Skeletal muscle tissue (tissue), 4 donors: Measurements from ENCODE around the gene TRAK1. TPM values are rescaled to one million over a fixed set of nuclear protein-coding genes. Genes with fewer than 3 reads are reported as not detected.

ENCODE experiments used
- H3K27ac ChIP-seq: one replicate; pipeline ENCODE4 v1.7.0; 2013; ENCODE audit warnings: mild to moderate bottlenecking, low read depth, low read length, inconsistent platforms
- H3K27me3 ChIP-seq, 3 donors: one replicate each; pipeline ENCODE4 v1.7.0; 2013; ENCODE audit warnings: low read length in 3 of 3; ENCODE audit not compliant: control insufficient read depth in 3 of 3, insufficient read depth in 3 of 3
- H3K36me3 ChIP-seq, 3 donors: one replicate each; pipeline ENCODE4 v1.7.0; 2013; ENCODE audit warnings: low read length in 3 of 3; ENCODE audit not compliant: control insufficient read depth in 3 of 3, insufficient read depth in 3 of 3
- H3K4me1 ChIP-seq, 3 donors: one replicate each; pipeline ENCODE4 v1.7.0; 2013; ENCODE audit warnings: low read length in 3 of 3, mild to moderate bottlenecking in 3 of 3; ENCODE audit not compliant: control insufficient read depth in 3 of 3, insufficient read depth in 3 of 3
- H3K4me3 ChIP-seq, 3 donors: one replicate each; pipeline ENCODE4 v1.7.0; 2013; ENCODE audit warnings: low read length in 3 of 3
- H3K9ac ChIP-seq, 3 donors: one replicate each; pipeline ENCODE4 v1.7.0; 2013; ENCODE audit warnings: low read length in 3 of 3, mild to moderate bottlenecking in 3 of 3, moderate library complexity in 2 of 3, low read depth in 1 of 3
- H3K9me3 ChIP-seq, 3 donors: one replicate each; pipeline ENCODE4 v1.7.0; 2013; ENCODE audit warnings: low read length in 3 of 3; ENCODE audit not compliant: control insufficient read depth in 3 of 3
- total RNA-seq: library from RNA; depleted of rRNA; stranded (reverse); fragments of >200 nt; gene quantifications from one replicate; pipeline ENCODE4 v1.2.3, GENCODE V29; 2014
- donor health status: Osteomylitis.

Gene TRAK1
- total RNA-seq, 1 donor from 2014 or later = 57.9 TPM

DNA sequence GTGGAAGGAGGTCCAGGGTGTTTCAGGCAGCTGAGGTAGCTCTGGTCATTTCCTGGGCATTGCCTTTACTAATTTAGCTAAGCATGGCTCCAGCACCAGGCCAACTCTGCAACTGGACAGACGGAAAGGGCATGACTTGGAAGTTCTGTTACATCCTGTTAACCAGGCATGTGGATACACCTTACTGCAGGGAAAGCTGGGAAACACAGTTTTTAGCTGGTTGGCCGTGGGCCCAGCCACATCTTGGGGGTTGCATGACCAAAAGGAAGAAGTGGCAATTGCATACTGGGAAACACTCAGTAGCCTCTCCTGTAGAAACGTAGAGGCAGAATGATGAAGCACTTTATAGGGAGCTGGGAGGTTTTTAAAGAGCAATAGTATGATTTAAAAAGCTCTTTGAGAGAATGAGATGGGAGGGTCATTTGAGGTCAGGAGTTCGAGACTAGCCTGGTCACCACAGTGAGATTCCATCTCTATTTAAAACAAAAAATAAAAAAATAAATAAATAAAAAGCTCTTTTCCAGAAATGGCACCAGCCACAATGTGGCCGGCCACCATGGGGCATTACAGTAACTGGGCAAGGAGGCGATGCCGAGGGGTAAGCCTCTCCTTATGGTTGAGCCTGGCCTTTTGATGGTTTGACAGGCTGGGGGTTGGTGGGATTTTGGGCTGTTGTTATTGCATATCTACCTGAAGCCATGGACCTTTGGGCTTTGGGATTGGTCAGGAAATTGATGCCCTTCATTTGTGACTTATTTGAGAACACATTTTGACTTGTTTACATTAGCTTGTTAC lies 28.6 kb downstream of the TRAK1 start:
- no peak overlapping the region for H3K9ac ChIP-seq
- H3K4me3 ChIP-seq = no peak overlapping the region
- H3K27ac ChIP-seq = no peak overlapping the region
- no peaks in the 10 kb centered on the region for H3K27me3 ChIP-seq
- H3K36me3 ChIP-seq = no peaks in the 10 kb centered on the region
- peaks cover 71 to 89% (median 78%) of the 10 kb centered on the region in 3 donors for H3K4me1 ChIP-seq
- no peaks in the 10 kb centered on the region for H3K9me3 ChIP-seq

DNA sequence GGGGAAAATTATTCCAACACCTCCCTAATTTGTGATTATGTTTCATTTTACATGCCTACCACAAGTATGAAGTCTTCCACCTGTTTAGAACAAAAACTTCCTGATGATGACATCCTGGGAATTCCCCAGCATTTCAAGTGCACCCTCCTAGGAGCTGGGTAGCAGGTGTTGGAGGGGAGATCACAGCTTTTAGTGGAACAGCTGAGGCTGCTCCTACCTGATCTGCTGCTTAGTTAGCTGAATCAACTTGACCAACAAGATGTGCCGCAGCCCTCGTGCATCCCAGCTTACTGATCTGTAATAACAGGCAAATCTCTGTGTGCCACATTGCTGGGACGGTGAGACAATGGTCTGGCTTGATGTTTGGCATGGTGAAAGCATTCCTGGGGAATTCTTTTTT lies 29.7 kb downstream of the TRAK1 start:
- no peak overlapping the region for H3K9ac ChIP-seq
- no peak overlapping the region for H3K27ac ChIP-seq
- peaks cover 0 to 6% (median 3%) of the 10 kb centered on the region in 3 donors for H3K36me3 ChIP-seq
- H3K27me3 ChIP-seq = no peaks in the 10 kb centered on the region
- H3K4me3 ChIP-seq = no peak overlapping the region
- H3K4me1 ChIP-seq = peaks cover 63 to 80% (median 69%) of the 10 kb centered on the region in 3 donors
- no peaks in the 10 kb centered on the region for H3K9me3 ChIP-seq

GRCh38 chr3:42122261-42123011 lies 31.3 kb downstream of the TRAK1 start:
- H3K9me3 ChIP-seq = no peaks in the 10 kb centered on the region
- H3K27ac ChIP-seq = peak overlapping the region; percentile 6
- H3K27me3 ChIP-seq = no peaks in the 10 kb centered on the region
- H3K4me1 ChIP-seq = peaks cover 49 to 64% (median 54%) of the 10 kb centered on the region in 3 donors
- H3K9ac ChIP-seq = no peak overlapping the region
- peaks cover 0 to 12% (median 5%) of the 10 kb centered on the region in 3 donors for H3K36me3 ChIP-seq
- H3K4me3 ChIP-seq = no peak overlapping the region

DNA sequence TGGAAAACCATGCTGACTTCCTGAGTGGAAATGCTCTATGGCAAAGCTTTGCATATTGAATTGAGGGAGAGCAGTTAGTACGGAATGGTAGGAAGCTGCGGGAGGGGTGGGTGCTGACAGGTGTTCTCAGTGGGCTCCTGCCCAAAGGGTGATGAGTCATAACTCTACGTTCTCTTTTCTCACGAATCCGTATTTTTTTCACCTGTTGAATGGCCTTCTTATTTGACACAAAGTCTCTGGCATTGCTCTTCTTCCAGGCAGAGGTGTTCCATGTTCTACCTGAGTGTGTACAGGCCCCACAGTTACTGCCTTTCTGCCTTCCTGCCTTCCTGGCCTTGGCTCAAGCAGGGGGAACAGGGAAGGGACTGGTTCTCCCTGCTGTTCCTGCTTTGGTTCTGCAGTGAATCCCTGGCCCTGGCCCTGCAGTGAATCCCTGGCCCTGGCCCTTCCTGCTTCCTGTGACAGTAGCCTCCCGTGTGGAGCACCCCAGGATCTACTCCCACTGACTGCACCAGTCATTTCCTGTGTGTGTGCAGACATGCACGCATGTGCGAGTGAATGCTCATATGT lies 31.9 kb downstream of the TRAK1 start:
- Histone ChIP-seq H3K9ac (peak overlapping the region in 1 of 3 donors; percentile 69), H3K36me3 (peaks cover 0 to 13% (median 8%) of the 10 kb centered on the region in 3 donors), H3K27me3 (no peaks in the 10 kb centered on the region), H3K27ac (peak overlapping the region; percentile 6), H3K9me3 (no peaks in the 10 kb centered on the region), H3K4me1 (peaks cover 43 to 57% (median 48%) of the 10 kb centered on the region in 3 donors), H3K4me3 (peak overlapping the region in 2 of 3 donors; percentile 29 to 35)

GRCh38 chr3:42123824-42124658 lies 32.9 kb downstream of the TRAK1 start:
- Histone ChIP-seq H3K9me3 (no peaks in the 10 kb centered on the region), H3K36me3 (peaks cover 0 to 13% (median 8%) of the 10 kb centered on the region in 3 donors), H3K4me1 (peaks cover 35 to 50% (median 44%) of the 10 kb centered on the region in 3 donors), H3K4me3 (no peak overlapping the region), H3K27me3 (no peaks in the 10 kb centered on the region), H3K9ac (no peak overlapping the region), H3K27ac (no peak overlapping the region)

- Histone ChIP-seq H3K36me3 (peaks cover 0 to 16% (median 8%) of the 10 kb centered on the region in 3 donors), H3K4me3 (no peak overlapping the region)
These were observed 36.1 kb downstream of the TRAK1 start for GRCh38 chr3:42127226-42127625.

GRCh38 chr3:42128526-42128925 lies 37.4 kb downstream of the TRAK1 start:
- Histone ChIP-seq H3K9ac (no peak overlapping the region), H3K36me3 (peaks cover 0 to 16% (median 8%) of the 10 kb centered on the region in 3 donors), H3K27ac (no peak overlapping the region), H3K4me3 (no peak overlapping the region), H3K9me3 (no peaks in the 10 kb centered on the region), H3K27me3 (no peaks in the 10 kb centered on the region), H3K4me1 (peaks cover 8 to 22% (median 20%) of the 10 kb centered on the region in 3 donors)

More at GRCh38 chr3:42127226-42127625, 36.1 kb downstream of the TRAK1 start:
- H3K9me3 ChIP-seq = no peaks in the 10 kb centered on the region
- H3K27me3 ChIP-seq = no peaks in the 10 kb centered on the region
- H3K4me1 ChIP-seq = peaks cover 21 to 35% (median 33%) of the 10 kb centered on the region in 3 donors
- no peak overlapping the region for H3K27ac ChIP-seq
- H3K9ac ChIP-seq = no peak overlapping the region

GRCh38 chr3:42129014-42129953 lies 38.1 kb downstream of the TRAK1 start:
- Histone ChIP-seq H3K9ac (no peak overlapping the region), H3K27ac (no peak overlapping the region), H3K36me3 (peaks cover 0 to 16% (median 8%) of the 10 kb centered on the region in 3 donors), H3K4me3 (no peak overlapping the region), H3K27me3 (no peaks in the 10 kb centered on the region), H3K9me3 (no peaks in the 10 kb centered on the region), H3K4me1 (peaks cover 7 to 19% (median 12%) of the 10 kb centered on the region in 3 donors)
